ENCODE data around the gene NDUFS8. TPM values are rescaled to one million over a fixed set of nuclear protein-coding genes. Genes with fewer than 3 reads are reported as not detected.

The NDUFS8 gene
- polyA plus RNA-seq, 3 donors, result 64.6 to 110 (median 109) TPM

GRCh38 chr11:68026391-68027105, 3.9 kb upstream of the NDUFS8 start:
- no peak for DNase-seq (ENCODE audit: extremely low read depth in 1 of 11, low read depth in 9 of 11, low spot score in 4 of 11)

- DNase-seq (ENCODE audit: extremely low read depth in 1 of 11, low read depth in 9 of 11, low spot score in 4 of 11), result no peak
Measured at GRCh38 chr11:68027667-68028066, 2.8 kb upstream of the NDUFS8 start.

GRCh38 chr11:68028802-68029545, 1.5 kb upstream of the NDUFS8 start:
- no peak for DNase-seq (ENCODE audit: extremely low read depth in 1 of 11, low read depth in 9 of 11, low spot score in 4 of 11)

- no peak for DNase-seq (ENCODE audit: extremely low read depth in 1 of 11, low read depth in 9 of 11, low spot score in 4 of 11)
Measured at GRCh38 chr11:68031144-68031464, 623 bp downstream of the NDUFS8 start.

GRCh38 chr11:68032003-68032402, 1.5 kb downstream of the NDUFS8 start:
- DNase-seq (ENCODE audit: extremely low read depth in 1 of 11, low read depth in 9 of 11, low spot score in 4 of 11), result no peak

GRCh38 chr11:68032997-68033707, 2.7 kb downstream of the NDUFS8 start:
- DNase-seq (ENCODE audit: extremely low read depth in 1 of 11, low read depth in 9 of 11, low spot score in 4 of 11), result no peak

GRCh38 chr11:68033708-68034045, 3.2 kb downstream of the NDUFS8 start:
- DNase-seq (ENCODE audit: extremely low read depth in 1 of 11, low read depth in 9 of 11, low spot score in 4 of 11), result no peak

GRCh38 chr11:68035266-68035876, 4.9 kb downstream of the NDUFS8 start:
- no peak for DNase-seq (ENCODE audit: extremely low read depth in 1 of 11, low read depth in 9 of 11, low spot score in 4 of 11)

- no peak for DNase-seq (ENCODE audit: extremely low read depth in 1 of 11, low read depth in 9 of 11, low spot score in 4 of 11)
Measured at GRCh38 chr11:68036141-68036716, 5.7 kb downstream of the NDUFS8 start.

- DNase-seq (ENCODE audit: extremely low read depth in 1 of 11, low read depth in 9 of 11, low spot score in 4 of 11), result no peak
Measured at GRCh38 chr11:68036717-68037239, 6.3 kb downstream of the NDUFS8 start.

- no peak for DNase-seq (ENCODE audit: extremely low read depth in 1 of 11, low read depth in 9 of 11, low spot score in 4 of 11)
Measured at GRCh38 chr11:68037411-68038225, 7.1 kb downstream of the NDUFS8 start.

GRCh38 chr11:68038226-68038717, 7.8 kb downstream of the NDUFS8 start:
- no peak for DNase-seq (ENCODE audit: extremely low read depth in 1 of 11, low read depth in 9 of 11, low spot score in 4 of 11)

GRCh38 chr11:68038718-68039525, 8.4 kb downstream of the NDUFS8 start, which contains the start of gene TCIRG1:
Gene TCIRG1 (plus strand): TSS chr11:68039025. CDS start chr11:68041272, 2,247 bp downstream.
- peak in 5 of 11 donors; percentile 42 to 65 (median 46) for DNase-seq (ENCODE audit: extremely low read depth in 1 of 11, low read depth in 9 of 11, low spot score in 4 of 11)

- DNase-seq (ENCODE audit: extremely low read depth in 1 of 11, low read depth in 9 of 11, low spot score in 4 of 11), result no peak
Measured at GRCh38 chr11:68039526-68040086, 9.1 kb downstream of the NDUFS8 start.

- DNase-seq (ENCODE audit: extremely low read depth in 1 of 11, low read depth in 9 of 11, low spot score in 4 of 11), result peak in 6 of 11 donors; percentile 33 to 56 (median 42)
Measured at GRCh38 chr11:68040101-68040956, 9.8 kb downstream of the NDUFS8 start.

- no peak for DNase-seq (ENCODE audit: extremely low read depth in 1 of 11, low read depth in 9 of 11, low spot score in 4 of 11)
Measured at GRCh38 chr11:68040957-68041591, 10.6 kb downstream of the NDUFS8 start.

Data from renal cortex interstitium (tissue), 11 donors.